ENCODE results near the gene CDK12.
"Not testable (repeated sequence)": the region's sequence is repeated elsewhere in the genome, so short reads cannot be mapped to it uniquely, and the experiment has no call there.

CDK12 gene

GRCh38 chr17:39461113-39461925, at the start of gene CDK12:
Gene CDK12, plus strand, starts transcription at chr17:39461486. Its CDS starts 586 bp downstream, at chr17:39462072.
- DNase-seq (ENCODE audit: low read depth in 1 of 2, low spot score in 1 of 2): peak; percentile 83 to 88

GRCh38 chr17:39416141-39416540, 45.1 kb upstream of the CDK12 start:
- DNase-seq (ENCODE audit: low read depth in 1 of 2, low spot score in 1 of 2): no peak

DNA sequence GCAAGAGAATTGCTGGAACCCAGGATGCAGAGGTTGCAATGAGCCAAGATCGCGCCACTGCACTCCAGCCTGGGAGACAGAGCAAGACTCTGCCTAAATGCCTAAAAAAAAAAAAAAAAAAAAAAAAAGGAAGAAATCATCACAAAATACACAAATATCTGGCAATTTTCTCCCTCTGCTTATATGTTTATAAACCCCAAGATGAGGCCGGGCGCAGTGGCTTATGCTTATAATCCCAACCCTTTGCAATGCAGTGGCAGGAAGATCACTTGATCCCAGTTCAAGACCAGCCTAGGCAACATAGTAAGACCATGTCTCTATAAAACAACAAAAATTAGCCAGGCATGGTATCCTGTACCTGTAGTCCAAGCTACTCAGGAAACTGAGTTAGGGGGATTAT, 31.7 kb upstream of the CDK12 start:
- no peak for DNase-seq (ENCODE audit: low read depth in 1 of 2, low spot score in 1 of 2)

DNA sequence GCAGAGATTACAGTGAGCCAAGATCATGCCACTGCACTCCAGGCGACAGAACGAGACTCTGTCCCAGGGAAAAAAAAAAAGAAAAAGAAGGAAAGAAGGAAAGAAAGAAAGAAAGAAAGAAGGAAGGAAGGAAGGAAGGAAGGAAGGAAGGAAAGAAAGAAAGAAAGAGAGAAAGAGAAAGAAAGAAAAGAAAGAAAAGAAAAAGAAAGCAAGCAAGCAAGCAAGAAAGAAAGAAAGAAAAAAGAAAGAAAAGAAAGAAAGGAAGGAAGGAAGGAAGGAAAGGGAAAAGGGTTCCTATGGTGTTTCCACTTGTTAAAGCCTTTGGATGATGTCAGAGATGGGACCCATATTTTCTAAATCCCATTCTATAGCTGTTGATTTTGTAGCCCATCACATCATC, 21.4 kb upstream of the CDK12 start:
- not testable (repeated sequence) for DNase-seq (ENCODE audit: low read depth in 1 of 2, low spot score in 1 of 2)

DNA sequence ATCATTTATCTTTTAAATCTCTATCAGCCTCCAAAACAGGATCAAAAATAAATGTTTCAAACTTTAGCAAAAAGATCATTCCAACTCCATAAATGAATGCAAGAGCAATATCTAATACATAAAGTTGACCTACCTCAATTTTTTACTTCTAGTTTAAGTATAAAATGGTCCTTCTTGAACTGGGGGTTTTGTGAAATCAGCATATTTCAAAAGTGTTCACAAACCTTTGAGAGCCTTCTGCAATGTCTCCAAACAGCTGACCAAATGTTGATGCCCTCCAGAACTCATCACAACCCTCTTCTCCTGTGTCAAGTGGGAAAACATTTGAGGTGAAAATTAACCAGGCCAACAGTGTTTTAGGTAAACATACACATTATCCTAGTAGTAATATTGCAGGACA, 18.0 kb upstream of the CDK12 start:
- DNase-seq (ENCODE audit: low read depth in 1 of 2, low spot score in 1 of 2): no peak

DNA sequence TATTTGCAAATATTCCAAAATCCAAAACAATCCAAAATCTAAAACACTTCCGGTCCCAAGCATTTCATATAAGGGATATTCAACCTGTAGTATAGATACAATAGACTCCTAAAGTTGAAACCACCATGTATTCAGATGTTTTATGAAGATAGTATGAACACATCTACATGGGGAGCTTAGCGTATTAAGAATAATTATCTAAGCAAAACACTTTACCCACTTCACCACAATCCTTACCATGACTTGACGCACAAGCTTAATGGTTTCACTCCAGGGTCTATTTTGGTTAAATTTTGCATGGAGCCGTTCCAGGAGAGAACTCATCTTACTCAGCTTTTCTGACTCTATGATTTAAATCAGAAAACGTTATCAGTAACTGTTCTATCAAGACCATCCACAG, 13.7 kb upstream of the CDK12 start:
- no peak for DNase-seq (ENCODE audit: low read depth in 1 of 2, low spot score in 1 of 2)

DNA sequence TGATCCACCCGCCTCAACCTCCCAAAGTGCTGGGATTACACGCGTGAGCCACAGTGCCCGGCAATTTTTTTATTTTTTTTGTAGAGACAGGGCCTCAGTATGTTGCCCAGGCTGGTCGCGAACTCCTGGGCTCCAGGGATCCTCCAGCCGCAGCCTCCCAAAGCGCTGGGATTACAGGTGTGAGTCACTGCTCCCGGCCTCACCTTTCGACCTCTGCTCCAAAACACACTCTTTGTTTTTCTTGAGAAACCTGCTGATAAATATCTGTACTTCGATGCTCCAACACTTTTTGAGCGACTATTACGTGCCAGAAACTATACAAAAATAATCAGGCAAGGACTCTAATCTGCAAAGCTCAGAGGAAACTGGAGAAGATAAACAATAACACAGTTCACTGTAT, 11.2 kb upstream of the CDK12 start:
- no peak for DNase-seq (ENCODE audit: low read depth in 1 of 2, low spot score in 1 of 2)

DNA sequence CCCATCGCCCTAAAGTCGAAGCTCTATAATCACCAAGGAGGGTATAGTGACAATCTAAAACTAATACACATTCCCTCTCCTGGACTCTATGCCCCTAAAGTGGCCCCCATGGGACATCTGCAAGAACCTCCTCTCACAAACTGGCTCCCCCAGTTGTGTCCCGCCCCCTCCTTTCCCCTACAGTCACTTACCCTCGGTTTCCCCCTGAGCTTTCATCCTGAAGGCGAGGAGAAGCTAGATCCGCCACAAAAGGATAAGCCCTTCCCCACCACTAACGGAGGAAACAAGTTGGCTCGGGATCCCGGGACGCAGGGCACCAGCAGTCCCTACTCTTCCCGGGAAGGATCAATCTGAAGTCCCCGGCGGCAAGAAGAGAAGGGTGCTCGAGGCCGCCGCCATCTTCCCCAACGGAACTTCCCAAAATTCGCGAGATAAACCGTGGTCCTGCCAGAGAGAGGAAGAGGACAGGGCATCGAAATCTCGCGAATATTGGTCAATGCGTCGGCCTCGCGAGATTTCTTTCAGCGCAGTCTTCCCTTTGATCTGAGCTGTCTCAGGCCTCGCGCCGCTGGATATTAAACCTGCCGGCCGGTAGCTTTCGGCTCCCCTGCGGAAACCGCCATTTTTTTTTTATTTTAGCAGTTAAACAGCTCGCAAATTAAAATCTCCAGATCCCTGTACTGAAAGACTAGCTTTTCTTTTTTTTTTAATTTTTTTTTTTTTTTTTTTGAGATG, 10.3 kb upstream of the CDK12 start, which contains the start of gene MED1:
Gene MED1 (minus strand): TSS at position 417 of the 735 bp plus-strand sequence. CDS start 201 bp downstream, at position 216.
- peak; percentile 71 to 83 for DNase-seq (ENCODE audit: low read depth in 1 of 2, low spot score in 1 of 2)

DNA sequence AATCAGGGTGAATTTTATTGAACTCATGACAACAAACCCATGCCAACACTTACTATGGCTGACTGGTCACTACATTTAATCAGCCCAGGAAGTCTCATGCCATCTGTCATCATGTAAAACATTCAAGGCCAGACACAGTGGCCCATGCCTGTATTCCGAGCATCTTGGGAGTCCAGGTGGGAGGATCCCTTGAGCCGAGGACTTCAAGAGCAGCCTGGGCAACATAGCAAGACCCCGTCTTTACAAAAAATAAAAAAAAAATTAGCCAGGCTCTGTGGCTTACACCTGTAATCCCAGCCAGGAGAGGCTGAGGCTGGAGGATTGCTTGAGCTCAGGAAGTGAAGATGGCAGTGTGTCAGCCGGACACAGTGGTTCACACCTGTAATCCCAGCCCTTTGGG, 5.4 kb upstream of the CDK12 start:
- DNase-seq (ENCODE audit: low read depth in 1 of 2, low spot score in 1 of 2): no peak

DNA sequence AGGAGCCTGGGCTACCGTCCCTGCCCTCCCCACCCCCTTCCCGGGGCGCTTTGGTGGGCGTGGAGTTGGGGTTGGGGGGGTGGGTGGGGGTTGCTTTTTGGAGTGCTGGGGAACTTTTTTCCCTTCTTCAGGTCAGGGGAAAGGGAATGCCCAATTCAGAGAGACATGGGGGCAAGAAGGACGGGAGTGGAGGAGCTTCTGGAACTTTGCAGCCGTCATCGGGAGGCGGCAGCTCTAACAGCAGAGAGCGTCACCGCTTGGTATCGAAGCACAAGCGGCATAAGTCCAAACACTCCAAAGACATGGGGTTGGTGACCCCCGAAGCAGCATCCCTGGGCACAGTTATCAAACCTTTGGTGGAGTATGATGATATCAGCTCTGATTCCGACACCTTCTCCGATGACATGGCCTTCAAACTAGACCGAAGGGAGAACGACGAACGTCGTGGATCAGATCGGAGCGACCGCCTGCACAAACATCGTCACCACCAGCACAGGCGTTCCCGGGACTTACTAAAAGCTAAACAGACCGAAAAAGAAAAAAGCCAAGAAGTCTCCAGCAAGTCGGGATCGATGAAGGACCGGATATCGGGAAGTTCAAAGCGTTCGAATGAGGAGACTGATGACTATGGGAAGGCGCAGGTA, 762 bp downstream of the CDK12 start:
- DNase-seq (ENCODE audit: low read depth in 1 of 2, low spot score in 1 of 2): no peak

DNA sequence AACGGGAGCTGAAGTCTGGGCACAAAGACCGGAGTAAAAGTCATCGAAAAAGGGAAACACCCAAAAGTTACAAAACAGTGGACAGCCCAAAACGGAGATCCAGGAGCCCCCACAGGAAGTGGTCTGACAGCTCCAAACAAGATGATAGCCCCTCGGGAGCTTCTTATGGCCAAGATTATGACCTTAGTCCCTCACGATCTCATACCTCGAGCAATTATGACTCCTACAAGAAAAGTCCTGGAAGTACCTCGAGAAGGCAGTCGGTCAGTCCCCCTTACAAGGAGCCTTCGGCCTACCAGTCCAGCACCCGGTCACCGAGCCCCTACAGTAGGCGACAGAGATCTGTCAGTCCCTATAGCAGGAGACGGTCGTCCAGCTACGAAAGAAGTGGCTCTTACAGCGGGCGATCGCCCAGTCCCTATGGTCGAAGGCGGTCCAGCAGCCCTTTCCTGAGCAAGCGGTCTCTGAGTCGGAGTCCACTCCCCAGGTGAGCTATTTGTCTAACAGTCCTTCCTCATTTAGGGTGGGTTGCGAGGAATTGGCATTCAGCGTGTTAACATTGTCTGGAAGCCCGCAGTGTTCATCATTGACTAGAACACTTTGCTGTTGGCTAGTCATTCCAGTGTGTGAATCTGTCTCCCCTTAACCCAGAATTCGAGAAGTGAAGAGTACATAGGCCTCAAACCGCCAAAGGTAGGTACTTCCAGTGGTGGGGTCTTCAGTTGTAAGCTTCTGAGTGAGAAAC, 1.5 kb downstream of the CDK12 start:
- no peak for DNase-seq (ENCODE audit: low read depth in 1 of 2, low spot score in 1 of 2)

DNA sequence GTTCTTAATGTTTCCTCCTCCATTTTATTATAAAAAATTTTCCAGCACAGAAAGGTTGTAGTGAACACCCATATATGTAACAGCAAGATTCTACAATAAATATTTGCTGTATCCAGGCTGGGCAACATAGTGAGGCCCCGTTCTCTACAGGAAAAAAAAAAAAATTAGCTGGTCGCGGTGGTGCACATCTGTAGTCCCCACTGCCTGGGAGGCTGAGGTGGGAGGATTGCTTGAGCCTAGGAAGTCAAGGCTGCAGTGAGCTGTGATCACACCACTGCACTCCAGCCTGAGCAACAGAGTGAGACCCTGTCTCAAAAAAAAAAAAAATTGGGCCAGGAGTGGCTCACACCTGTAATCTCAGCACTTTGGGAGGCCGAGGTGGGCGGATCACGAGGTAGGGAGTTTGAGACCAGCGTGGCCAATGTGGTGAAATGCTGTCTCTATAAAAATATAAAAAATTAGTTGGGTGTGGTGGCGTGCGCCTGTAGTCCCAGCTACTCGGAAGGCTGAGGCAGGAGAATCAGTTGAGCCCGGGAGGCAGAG, 3.4 kb downstream of the CDK12 start:
- not testable (repeated sequence) for DNase-seq (ENCODE audit: low read depth in 1 of 2, low spot score in 1 of 2)

- DNase-seq (ENCODE audit: low read depth in 1 of 2, low spot score in 1 of 2): not testable (repeated sequence)
Measured at GRCh38 chr17:39468610-39469009, 7.3 kb downstream of the CDK12 start.

DNA sequence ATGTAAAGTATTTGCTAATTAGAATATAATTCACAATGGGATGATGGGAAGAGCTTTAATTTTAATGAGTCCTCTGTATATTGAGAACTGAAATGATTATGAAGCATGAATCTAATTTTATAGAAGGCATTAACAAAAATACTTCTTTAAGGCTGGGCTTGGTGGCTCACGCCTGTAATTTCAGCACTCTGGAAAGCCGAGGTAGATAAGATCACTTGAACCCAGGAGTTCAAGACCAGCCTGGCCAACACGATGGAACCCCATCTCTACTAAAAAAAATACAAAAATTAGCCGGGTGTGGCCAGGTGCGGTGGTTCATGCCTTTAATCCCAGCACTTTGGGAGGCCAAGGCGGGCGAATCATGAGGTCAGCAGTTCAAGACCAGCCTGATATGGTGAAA, 12.0 kb downstream of the CDK12 start:
- DNase-seq (ENCODE audit: low read depth in 1 of 2, low spot score in 1 of 2): no peak

- not testable (repeated sequence) for DNase-seq (ENCODE audit: low read depth in 1 of 2, low spot score in 1 of 2)
Measured at GRCh38 chr17:39479631-39480030, 18.3 kb downstream of the CDK12 start.

- no peak for DNase-seq (ENCODE audit: low read depth in 1 of 2, low spot score in 1 of 2)
Measured at GRCh38 chr17:39483506-39483905, 22.2 kb downstream of the CDK12 start.

DNA sequence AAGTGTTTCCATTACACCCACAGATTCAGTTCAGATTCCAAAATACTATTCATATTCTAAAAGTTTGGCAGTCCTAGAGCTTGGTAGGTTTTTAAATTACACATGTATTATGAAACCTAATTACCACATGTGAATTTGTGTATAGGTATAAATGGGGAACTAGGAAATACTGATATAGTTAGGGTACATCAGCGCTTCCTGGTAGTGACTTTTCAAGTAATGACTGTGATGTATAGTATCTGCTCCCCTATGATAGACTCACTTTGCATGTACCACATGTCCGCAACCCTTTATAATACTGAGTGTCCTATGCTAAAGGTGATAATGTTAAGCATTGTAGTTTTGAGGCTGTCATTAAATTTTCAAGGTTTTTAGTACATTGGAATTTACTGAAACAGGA, 22.9 kb downstream of the CDK12 start:
- DNase-seq (ENCODE audit: low read depth in 1 of 2, low spot score in 1 of 2): no peak

DNA sequence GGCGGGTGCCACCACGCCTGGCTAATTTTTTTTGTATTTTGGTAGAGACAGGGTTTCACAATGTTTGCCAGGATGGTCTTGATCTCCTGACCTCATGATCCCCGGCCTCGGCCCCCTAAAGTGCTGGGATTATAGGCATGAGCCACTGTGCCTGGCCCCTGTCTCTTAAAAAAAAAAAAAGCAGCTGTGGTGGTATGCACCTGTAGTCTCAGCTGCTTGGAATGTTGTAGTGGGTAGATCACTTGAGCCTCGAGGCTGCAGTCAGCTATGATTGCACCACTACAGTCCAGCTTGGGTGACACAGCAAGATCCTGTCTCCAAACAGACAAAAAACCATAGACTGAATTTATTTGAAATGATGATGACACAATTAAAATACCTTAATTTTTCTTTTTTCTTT, 24.3 kb downstream of the CDK12 start:
- DNase-seq (ENCODE audit: low read depth in 1 of 2, low spot score in 1 of 2): no peak

DNA sequence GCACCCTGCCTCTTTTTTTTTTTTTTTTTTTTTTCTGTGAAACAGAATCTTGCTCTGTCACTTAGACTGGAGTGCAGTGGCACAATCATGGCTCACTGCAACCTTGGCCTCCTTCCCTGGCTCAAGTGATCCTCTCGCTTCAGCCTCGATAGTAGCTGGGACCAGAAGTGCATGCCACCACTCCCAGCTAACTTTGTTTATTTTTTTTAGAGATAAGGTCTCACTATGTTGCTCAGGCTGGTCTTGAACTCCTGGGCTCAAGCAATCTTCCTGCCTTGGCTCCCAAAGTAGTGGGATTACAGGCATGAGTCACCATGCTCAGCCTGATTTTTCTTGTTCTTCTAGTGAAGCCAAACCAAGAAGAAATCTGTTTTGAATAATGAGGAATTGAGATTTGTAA, 25.0 kb downstream of the CDK12 start:
- DNase-seq (ENCODE audit: low read depth in 1 of 2, low spot score in 1 of 2): no peak

- not testable (repeated sequence) for DNase-seq (ENCODE audit: low read depth in 1 of 2, low spot score in 1 of 2)
Measured at GRCh38 chr17:39487490-39487889, 26.2 kb downstream of the CDK12 start.

DNA sequence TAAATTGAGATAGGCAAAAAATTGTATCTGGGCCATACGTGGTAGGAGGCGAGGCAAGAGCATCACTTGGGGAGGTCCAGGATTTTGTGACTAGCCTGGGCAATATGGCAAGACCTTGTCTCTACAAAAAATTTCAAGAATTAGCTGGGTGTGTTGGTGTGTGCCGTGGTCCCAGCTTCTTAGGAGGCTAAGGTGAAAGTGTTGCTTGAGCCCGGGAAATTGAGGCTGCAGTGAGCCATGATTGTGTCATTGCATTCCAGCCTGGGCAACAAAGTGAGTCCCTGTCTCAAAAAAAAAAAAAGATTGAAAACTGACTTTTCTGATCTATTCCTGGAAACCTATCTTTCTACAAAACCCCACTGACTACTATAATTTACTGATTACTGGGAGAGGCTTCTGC, 26.7 kb downstream of the CDK12 start:
- no peak for DNase-seq (ENCODE audit: low read depth in 1 of 2, low spot score in 1 of 2)

All from activated T-helper 1 cell treated with anti-CD3 and anti-CD28 coated beads, Interleukin-2, amount 50 U/mL, for 16 hours (primary cell).